Endodermal cell (in vitro differentiated cells): ENCODE data around the gene DBH. TPM values are rescaled to one million over a fixed set of nuclear protein-coding genes. Genes with fewer than 3 reads are reported as not detected.

Source experiments
- DNase-seq: peaks from one replicate; pipeline ENCODE4 v3.0.0-alpha.2; 2017
- H3K27ac ChIP-seq: 2 replicates; pipeline ENCODE4 v1.5.1; 2013; ENCODE audit warnings: mild to moderate bottlenecking, low read depth, low read length, moderate library complexity
- H3K27me3 ChIP-seq: 2 replicates; pipeline ENCODE4 v1.6.1; 2013; ENCODE audit warnings: mild to moderate bottlenecking, low read length, moderate library complexity; ENCODE audit not compliant: insufficient read depth, control insufficient read depth, poor library complexity, severe bottlenecking
- H3K36me3 ChIP-seq: 2 replicates; pipeline ENCODE4 v1.7.0; 2013; ENCODE audit warnings: mild to moderate bottlenecking, low read length, moderate library complexity; ENCODE audit not compliant: control insufficient read depth, insufficient read depth
- H3K4me1 ChIP-seq: one replicate; pipeline ENCODE4 v1.7.0; 2013; ENCODE audit warnings: low read length; ENCODE audit not compliant: control insufficient read depth, insufficient read depth
- H3K4me3 ChIP-seq: 2 replicates; pipeline ENCODE4 v1.5.1; 2013; ENCODE audit warnings: mild to moderate bottlenecking, low read length, moderate library complexity
- H3K9ac ChIP-seq: 2 replicates; pipeline ENCODE4 v1.6.1; 2013; ENCODE audit warnings: mild to moderate bottlenecking, low read length, moderate library complexity; ENCODE audit not compliant: poor library complexity, severe bottlenecking; ENCODE audit errors: extremely low read depth
- H3K9me3 ChIP-seq: 2 replicates; pipeline ENCODE4 v1.6.1; 2013; ENCODE audit warnings: mild to moderate bottlenecking, low read length, moderate library complexity; ENCODE audit not compliant: control insufficient read depth
- H3K27ac Mint-ChIP-seq: 2 replicates; pipeline ENCODE4 v1.8.0; 2020; ENCODE audit warnings: mixed read lengths
- H3K27me3 Mint-ChIP-seq: 2 replicates; pipeline ENCODE4 v1.8.0; 2021; ENCODE audit warnings: mild to moderate bottlenecking, mixed read lengths; ENCODE audit not compliant: insufficient read depth
- H3K36me3 Mint-ChIP-seq: 2 replicates; pipeline ENCODE4 v1.8.0; 2020; ENCODE audit warnings: low read depth, mixed read lengths
- H3K4me1 Mint-ChIP-seq: 2 replicates; pipeline ENCODE4 v1.8.0; 2020; ENCODE audit warnings: mixed read lengths
- H3K4me3 Mint-ChIP-seq: 2 replicates; pipeline ENCODE4 v1.8.0; 2020; ENCODE audit warnings: mild to moderate bottlenecking, moderate library complexity, mixed read lengths
- H3K9me3 Mint-ChIP-seq: 2 replicates; pipeline ENCODE4 v1.8.0; 2020; ENCODE audit warnings: mild to moderate bottlenecking, mixed read lengths
- WGBS, 2 experiments: methylation state at CpG; one replicate each; pipeline versions ENCODE4 v1.1.5 to v1.1.7; 2013; ENCODE audit warnings: missing lambda C conversion rate in 2 of 2, mixed read lengths in 1 of 2; ENCODE audit not compliant: insufficient coverage in 1 of 2, insufficient read length in 1 of 2; 5-methylcytosine and 5-hydroxymethylcytosine counted together
- total RNA-seq, 2 donors: library from RNA; stranded (reverse); fragmentation: NEBNext Ultra II Directional in 1 of 2; extraction: Animal tissue kit (Norgen Biotek cat#: 25700) in 1 of 2; gene quantifications; 2 replicates in 1 of 2; 3 replicates in 1 of 2; pipeline ENCODE4 v1.2.1, GENCODE V29; 2021
- TF ChIP-seq, protein P1 (sequence below): fragments of 200-600 bp; sonication (generic); conservative IDR thresholded peaks from 2 replicates; pipeline ENCODE4 v1.5.0; 2021; ENCODE audit warnings: antibody characterized with exemption, mild to moderate bottlenecking

DBH gene
- total RNA-seq, 2 donors from 2014 or later = not detected

DNA sequence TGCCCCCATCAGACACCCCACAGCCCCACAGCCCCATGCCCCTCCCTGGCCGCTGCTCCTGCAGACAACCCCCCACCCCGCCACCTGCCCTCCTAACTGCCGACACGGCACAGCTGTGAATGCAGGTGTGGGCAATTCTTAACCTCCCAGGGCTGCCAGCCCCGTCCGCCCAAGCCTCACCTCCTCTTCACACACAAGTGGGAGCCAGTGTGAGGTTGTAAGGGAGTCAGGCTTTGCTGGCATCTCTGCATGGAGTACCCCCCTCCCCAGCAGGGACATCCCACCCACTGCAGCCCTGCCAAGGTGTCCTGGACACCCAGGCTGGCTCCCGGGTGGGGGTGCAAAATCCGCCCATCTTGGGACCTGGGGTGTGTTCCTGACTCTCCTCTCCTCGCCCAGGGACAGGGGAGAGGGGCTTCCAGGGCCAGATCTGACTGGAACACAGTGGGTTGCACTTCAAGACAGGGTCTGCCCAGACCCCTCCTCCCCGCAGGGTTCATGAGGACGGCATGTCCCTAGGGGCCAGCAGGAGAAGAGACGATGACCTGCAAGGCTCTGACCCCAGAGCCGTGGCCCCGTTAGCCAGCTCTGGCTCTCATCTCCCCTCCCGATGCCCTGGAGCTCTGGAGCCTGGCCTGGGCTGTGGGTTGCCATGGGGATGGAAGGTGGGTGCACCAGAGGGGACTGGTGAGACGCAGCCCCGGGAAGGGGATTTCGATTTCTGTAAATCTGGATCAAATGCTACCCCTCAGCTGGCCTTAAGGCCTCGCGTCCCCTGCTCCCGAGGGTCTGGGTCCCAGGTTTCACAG lies 67.6 kb downstream of the DBH start:
- H3K36me3 Mint-ChIP-seq = no peaks in the 10 kb centered on the region
- H3K4me1 Mint-ChIP-seq = peaks cover 2% of the 10 kb centered on the region
- Histone ChIP-seq H3K27ac (no peak overlapping the region), H3K27me3 (no peaks in the 10 kb centered on the region), H3K4me1 (no peaks in the 10 kb centered on the region), H3K4me3 (no peak overlapping the region), H3K9me3 (no peaks in the 10 kb centered on the region), H3K36me3 (no peaks in the 10 kb centered on the region), H3K9ac (no peak overlapping the region)
- no peak overlapping the region for H3K27ac Mint-ChIP-seq
- 71 to 88% methylated on average over 4 to 21 of the region's 21 CpGs for WGBS, 2 experiments
- H3K4me3 Mint-ChIP-seq = no peak overlapping the region
- H3K27me3 Mint-ChIP-seq = no peaks in the 10 kb centered on the region
- no peak for DNase-seq
- TF ChIP-seq, protein P1, sequence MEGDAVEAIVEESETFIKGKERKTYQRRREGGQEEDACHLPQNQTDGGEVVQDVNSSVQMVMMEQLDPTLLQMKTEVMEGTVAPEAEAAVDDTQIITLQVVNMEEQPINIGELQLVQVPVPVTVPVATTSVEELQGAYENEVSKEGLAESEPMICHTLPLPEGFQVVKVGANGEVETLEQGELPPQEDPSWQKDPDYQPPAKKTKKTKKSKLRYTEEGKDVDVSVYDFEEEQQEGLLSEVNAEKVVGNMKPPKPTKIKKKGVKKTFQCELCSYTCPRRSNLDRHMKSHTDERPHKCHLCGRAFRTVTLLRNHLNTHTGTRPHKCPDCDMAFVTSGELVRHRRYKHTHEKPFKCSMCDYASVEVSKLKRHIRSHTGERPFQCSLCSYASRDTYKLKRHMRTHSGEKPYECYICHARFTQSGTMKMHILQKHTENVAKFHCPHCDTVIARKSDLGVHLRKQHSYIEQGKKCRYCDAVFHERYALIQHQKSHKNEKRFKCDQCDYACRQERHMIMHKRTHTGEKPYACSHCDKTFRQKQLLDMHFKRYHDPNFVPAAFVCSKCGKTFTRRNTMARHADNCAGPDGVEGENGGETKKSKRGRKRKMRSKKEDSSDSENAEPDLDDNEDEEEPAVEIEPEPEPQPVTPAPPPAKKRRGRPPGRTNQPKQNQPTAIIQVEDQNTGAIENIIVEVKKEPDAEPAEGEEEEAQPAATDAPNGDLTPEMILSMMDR = no peak
- no peaks in the 10 kb centered on the region for H3K9me3 Mint-ChIP-seq

DNA sequence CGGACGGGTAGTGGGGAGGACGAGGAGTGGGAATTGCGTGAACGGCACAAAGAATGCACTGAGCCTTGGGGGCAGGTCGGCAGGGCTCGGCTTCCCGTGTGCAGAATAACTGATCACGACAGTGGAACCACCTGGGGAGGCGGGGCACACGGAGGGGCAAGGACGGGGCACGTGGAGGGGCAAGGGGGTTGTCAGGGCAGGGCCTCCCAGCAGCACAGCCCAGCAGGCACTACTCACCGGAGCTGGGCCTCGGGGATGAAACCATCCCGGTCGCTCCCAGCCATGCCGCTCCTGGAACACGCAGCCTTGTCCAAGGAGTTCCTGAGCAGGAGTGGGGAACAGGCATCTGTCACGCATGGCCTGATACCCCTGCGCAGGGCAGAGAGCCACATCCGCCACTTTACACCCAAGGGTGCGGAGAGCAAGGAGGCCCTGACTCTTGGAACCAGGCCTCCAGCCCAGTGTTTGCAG lies 68.6 kb downstream of the DBH start:
- DNase-seq = no peak
- Mint-ChIP-seq H3K4me3 (no peak overlapping the region), H3K4me1 (peaks cover 2% of the 10 kb centered on the region), H3K27ac (no peak overlapping the region), H3K9me3 (no peaks in the 10 kb centered on the region), H3K27me3 (no peaks in the 10 kb centered on the region), H3K36me3 (no peaks in the 10 kb centered on the region)
- TF ChIP-seq, protein P1 = no peak
- no peak overlapping the region for H3K27ac ChIP-seq
- no peaks in the 10 kb centered on the region for H3K4me1 ChIP-seq
- no peaks in the 10 kb centered on the region for H3K9me3 ChIP-seq
- no peak overlapping the region for H3K9ac ChIP-seq
- WGBS, 2 experiments = 86 to 89% methylated on average over 18 to 23 of the region's 23 CpGs
- no peaks in the 10 kb centered on the region for H3K27me3 ChIP-seq
- H3K4me3 ChIP-seq = no peak overlapping the region
- H3K36me3 ChIP-seq = no peaks in the 10 kb centered on the region

DNA sequence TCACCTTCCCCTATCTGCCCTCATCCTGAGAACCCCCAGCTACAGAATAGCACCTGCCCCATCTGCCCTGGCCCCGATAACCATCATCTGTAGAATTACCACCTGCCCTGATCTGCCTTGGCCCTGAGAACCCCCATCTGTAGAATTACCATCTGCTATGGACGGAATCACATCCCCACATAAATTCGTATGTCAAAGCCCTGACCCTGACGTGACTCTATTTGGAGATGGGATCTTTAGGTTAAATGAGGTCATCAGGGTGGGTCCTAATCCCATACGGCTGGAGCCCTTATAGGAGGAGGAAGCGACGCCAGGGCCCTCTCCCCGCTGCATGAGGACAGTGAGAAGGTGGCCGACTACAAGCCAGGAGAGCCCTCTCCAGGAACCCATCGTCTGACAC lies 69.4 kb downstream of the DBH start:
- peaks cover 2% of the 10 kb centered on the region for H3K4me1 Mint-ChIP-seq
- no peak overlapping the region for H3K4me3 Mint-ChIP-seq
- H3K4me1 ChIP-seq = no peaks in the 10 kb centered on the region
- H3K27ac ChIP-seq = no peak overlapping the region
- H3K9me3 Mint-ChIP-seq = no peaks in the 10 kb centered on the region
- H3K9ac ChIP-seq = no peak overlapping the region
- DNase-seq = peak; percentile 19
- H3K27me3 Mint-ChIP-seq = no peaks in the 10 kb centered on the region
- H3K4me3 ChIP-seq = no peak overlapping the region
- H3K27ac Mint-ChIP-seq = no peak overlapping the region
- no peaks in the 10 kb centered on the region for H3K9me3 ChIP-seq
- TF ChIP-seq, protein P1 = no peak
- H3K27me3 ChIP-seq = no peaks in the 10 kb centered on the region
- no peaks in the 10 kb centered on the region for H3K36me3 Mint-ChIP-seq
- H3K36me3 ChIP-seq = no peaks in the 10 kb centered on the region
- WGBS, 2 experiments = 82 to 85% methylated on average over 5 to 10 of the region's 10 CpGs
